Endothelial cell of umbilical vein (primary cell): ENCODE measurements around the gene OR9Q1.

ENCODE experiments used
- POLR2A ChIP-seq: IDR thresholded peaks from 2 replicates; pipeline ENCODE4 v1.6.1; 2012; ENCODE audit warnings: low read depth, mild to moderate bottlenecking, control low read depth, low read length
- POLR2AphosphoS5 ChIP-seq: IDR thresholded peaks from 2 replicates; pipeline ENCODE4 v1.6.1; 2012; ENCODE audit warnings: low read depth, mild to moderate bottlenecking, control low read depth, low read length, moderate library complexity; ENCODE audit not compliant: insufficient read depth

DNA sequence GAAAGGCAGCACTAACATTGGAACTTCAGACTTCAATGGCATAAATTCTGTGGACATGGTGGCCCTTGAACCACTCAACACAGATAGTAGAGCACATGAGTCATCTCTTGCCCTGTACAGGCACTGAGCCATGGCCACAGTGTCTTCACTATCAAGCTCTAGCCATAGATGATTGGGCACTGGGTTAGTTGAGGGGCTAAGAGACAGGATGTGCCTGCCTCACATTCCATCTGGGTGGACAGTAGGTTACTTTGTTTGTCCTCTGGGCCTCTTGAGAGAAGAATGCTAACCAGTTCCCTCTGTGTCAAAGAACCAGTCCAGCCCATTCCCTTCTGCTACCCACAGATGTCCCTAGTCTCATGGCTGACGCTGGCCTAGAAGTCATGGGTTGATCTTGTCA, 46.9 kb downstream of the OR9Q1 start:
- TF ChIP-seq POLR2AphosphoS5, result no peak
- no peak for TF ChIP-seq POLR2A
